Keratinocyte (primary cell): Measurements from ENCODE around the gene SNX13.

ENCODE experiments used
- CTCF ChIP-seq, 3 experiments: IDR thresholded peaks in 1 of 3; conservative IDR thresholded peaks in 1 of 3; optimal IDR thresholded peaks in 1 of 3; 2 replicates in 2 of 3; 3 replicates in 1 of 3; pipeline versions ENCODE3 to v1.5.1; 2011; ENCODE audit warnings: low read length in 3 of 3, mild to moderate bottlenecking in 3 of 3, moderate library complexity in 2 of 3, control low read depth in 1 of 3, inconsistent platforms in 1 of 3; ENCODE audit not compliant: insufficient read depth in 2 of 3; ENCODE audit errors: extremely low read depth in 1 of 3
- EZH2 ChIP-seq: IDR thresholded peaks from one replicate; pipeline ENCODE4 v1.6.1; 2012; ENCODE audit warnings: inconsistent platforms, mild to moderate bottlenecking, low read length, moderate library complexity

DNA sequence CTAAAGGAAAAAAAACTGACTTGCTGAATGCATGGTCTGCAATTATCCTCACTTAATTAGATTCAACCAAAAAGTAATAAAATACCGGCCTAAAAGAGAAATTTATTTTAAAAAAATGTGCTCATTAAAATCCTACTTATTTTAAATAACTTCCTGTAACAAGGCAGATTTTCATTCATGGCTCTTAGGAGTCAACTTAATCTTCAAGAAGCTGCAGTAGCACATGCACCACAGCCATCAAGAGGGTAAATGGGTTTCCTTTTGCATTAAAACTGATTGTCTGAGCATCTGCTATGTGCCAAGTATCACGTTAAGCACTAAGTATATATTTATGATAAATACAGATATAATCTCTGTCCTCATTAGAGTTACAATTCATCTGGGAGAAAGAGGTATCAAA lies 69.9 kb downstream of the SNX13 start:
- TF ChIP-seq CTCF (optimal IDR thresholded peaks at IDR 0.05 in 1 of 3, IDR thresholded peaks at IDR 0.05 in 1 of 3, conservative IDR thresholded peaks at IDR 0.05 in 1 of 3; ENCODE audit: extremely low read depth in 1 of 3, insufficient read depth in 2 of 3, low read length in 3 of 3), result no peak
- TF ChIP-seq EZH2, result no peak
